ENCODE results near the gene APEH.

DNA sequence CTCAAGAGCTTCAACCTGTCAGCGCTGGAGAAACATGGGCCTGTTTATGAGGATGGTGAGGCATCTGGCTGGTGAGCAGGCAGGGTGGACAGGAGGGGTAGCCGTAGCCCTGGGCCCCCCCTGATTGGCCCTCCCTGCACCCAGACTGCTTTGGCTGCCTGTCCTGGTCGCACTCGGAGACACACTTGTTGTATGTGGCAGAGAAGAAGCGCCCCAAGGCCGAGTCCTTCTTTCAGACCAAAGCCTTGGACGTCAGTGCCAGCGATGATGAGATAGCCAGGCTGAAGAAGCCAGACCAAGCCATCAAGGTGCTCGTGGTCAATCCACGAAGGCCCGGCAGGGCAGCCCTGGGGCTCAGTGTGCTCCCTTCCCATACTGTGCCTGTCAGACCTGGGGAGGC lies 1.8 kb downstream of the APEH start:
- TF ChIP-seq, protein P1, sequence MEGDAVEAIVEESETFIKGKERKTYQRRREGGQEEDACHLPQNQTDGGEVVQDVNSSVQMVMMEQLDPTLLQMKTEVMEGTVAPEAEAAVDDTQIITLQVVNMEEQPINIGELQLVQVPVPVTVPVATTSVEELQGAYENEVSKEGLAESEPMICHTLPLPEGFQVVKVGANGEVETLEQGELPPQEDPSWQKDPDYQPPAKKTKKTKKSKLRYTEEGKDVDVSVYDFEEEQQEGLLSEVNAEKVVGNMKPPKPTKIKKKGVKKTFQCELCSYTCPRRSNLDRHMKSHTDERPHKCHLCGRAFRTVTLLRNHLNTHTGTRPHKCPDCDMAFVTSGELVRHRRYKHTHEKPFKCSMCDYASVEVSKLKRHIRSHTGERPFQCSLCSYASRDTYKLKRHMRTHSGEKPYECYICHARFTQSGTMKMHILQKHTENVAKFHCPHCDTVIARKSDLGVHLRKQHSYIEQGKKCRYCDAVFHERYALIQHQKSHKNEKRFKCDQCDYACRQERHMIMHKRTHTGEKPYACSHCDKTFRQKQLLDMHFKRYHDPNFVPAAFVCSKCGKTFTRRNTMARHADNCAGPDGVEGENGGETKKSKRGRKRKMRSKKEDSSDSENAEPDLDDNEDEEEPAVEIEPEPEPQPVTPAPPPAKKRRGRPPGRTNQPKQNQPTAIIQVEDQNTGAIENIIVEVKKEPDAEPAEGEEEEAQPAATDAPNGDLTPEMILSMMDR (IDR thresholded peaks at IDR 0.05) = no peak
- no peak for TF ChIP-seq NFE2L2 (conservative IDR thresholded peaks at IDR 0.05; ENCODE audit: low read length)
- no peak for TF ChIP-seq POLR2AphosphoS2 (conservative IDR thresholded peaks at IDR 0.05; ENCODE audit: low read length)
- TF ChIP-seq FOXS1 (CRISPR knock-in tag; IDR thresholded peaks at IDR 0.05) = no peak
- TF ChIP-seq, protein P2, sequence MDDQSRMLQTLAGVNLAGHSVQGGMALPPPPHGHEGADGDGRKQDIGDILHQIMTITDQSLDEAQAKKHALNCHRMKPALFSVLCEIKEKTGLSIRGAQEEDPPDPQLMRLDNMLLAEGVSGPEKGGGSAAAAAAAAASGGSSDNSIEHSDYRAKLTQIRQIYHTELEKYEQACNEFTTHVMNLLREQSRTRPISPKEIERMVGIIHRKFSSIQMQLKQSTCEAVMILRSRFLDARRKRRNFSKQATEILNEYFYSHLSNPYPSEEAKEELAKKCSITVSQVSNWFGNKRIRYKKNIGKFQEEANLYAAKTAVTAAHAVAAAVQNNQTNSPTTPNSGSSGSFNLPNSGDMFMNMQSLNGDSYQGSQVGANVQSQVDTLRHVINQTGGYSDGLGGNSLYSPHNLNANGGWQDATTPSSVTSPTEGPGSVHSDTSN (IDR thresholded peaks at IDR 0.05) = no peak
- no peak for TF ChIP-seq SMC3 (IDR thresholded peaks at IDR 0.05)
- TF ChIP-seq, protein P3, sequence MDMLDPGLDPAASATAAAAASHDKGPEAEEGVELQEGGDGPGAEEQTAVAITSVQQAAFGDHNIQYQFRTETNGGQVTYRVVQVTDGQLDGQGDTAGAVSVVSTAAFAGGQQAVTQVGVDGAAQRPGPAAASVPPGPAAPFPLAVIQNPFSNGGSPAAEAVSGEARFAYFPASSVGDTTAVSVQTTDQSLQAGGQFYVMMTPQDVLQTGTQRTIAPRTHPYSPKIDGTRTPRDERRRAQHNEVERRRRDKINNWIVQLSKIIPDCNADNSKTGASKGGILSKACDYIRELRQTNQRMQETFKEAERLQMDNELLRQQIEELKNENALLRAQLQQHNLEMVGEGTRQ (IDR thresholded peaks at IDR 0.05) = no peak
- TF ChIP-seq POLR2A (IDR thresholded peaks at IDR 0.05; ENCODE audit: low read length) = no peak
- TF ChIP-seq, protein P4, sequence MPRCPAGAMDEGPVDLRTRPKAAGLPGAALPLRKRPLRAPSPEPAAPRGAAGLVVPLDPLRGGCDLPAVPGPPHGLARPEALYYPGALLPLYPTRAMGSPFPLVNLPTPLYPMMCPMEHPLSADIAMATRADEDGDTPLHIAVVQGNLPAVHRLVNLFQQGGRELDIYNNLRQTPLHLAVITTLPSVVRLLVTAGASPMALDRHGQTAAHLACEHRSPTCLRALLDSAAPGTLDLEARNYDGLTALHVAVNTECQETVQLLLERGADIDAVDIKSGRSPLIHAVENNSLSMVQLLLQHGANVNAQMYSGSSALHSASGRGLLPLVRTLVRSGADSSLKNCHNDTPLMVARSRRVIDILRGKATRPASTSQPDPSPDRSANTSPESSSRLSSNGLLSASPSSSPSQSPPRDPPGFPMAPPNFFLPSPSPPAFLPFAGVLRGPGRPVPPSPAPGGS (IDR thresholded peaks at IDR 0.05) = no peak
- no peak for TF ChIP-seq CEBPB (IDR thresholded peaks at IDR 0.05)
- no peak for TF ChIP-seq CHD4 (IDR thresholded peaks at IDR 0.05; ENCODE audit: borderline replicate concordance)
- TF ChIP-seq, protein P5, sequence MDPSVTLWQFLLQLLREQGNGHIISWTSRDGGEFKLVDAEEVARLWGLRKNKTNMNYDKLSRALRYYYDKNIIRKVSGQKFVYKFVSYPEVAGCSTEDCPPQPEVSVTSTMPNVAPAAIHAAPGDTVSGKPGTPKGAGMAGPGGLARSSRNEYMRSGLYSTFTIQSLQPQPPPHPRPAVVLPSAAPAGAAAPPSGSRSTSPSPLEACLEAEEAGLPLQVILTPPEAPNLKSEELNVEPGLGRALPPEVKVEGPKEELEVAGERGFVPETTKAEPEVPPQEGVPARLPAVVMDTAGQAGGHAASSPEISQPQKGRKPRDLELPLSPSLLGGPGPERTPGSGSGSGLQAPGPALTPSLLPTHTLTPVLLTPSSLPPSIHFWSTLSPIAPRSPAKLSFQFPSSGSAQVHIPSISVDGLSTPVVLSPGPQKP (IDR thresholded peaks at IDR 0.05; ENCODE audit: low read depth, low read length) = no peak
- TF ChIP-seq, protein P6, sequence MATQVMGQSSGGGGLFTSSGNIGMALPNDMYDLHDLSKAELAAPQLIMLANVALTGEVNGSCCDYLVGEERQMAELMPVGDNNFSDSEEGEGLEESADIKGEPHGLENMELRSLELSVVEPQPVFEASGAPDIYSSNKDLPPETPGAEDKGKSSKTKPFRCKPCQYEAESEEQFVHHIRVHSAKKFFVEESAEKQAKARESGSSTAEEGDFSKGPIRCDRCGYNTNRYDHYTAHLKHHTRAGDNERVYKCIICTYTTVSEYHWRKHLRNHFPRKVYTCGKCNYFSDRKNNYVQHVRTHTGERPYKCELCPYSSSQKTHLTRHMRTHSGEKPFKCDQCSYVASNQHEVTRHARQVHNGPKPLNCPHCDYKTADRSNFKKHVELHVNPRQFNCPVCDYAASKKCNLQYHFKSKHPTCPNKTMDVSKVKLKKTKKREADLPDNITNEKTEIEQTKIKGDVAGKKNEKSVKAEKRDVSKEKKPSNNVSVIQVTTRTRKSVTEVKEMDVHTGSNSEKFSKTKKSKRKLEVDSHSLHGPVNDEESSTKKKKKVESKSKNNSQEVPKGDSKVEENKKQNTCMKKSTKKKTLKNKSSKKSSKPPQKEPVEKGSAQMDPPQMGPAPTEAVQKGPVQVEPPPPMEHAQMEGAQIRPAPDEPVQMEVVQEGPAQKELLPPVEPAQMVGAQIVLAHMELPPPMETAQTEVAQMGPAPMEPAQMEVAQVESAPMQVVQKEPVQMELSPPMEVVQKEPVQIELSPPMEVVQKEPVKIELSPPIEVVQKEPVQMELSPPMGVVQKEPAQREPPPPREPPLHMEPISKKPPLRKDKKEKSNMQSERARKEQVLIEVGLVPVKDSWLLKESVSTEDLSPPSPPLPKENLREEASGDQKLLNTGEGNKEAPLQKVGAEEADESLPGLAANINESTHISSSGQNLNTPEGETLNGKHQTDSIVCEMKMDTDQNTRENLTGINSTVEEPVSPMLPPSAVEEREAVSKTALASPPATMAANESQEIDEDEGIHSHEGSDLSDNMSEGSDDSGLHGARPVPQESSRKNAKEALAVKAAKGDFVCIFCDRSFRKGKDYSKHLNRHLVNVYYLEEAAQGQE (IDR thresholded peaks at IDR 0.05) = no peak
- no peak for TF ChIP-seq MYC (IDR thresholded peaks at IDR 0.05; ENCODE audit: borderline replicate concordance, low read length)

Measured in A549 (cell line).